Colonic mucosa (tissue), 4 donors: ENCODE data around the gene RPS8. TPM values are rescaled to one million over a fixed set of nuclear protein-coding genes. Genes with fewer than 3 reads are reported as not detected.
A peak's percentile ranks its signal among the peaks of the same experiment; 100 is the strongest.
"Not testable (repeated sequence)": the region's sequence is repeated elsewhere in the genome, so short reads cannot be mapped to it uniquely, and the experiment has no call there.

Source experiments
- DNase-seq: peaks from one replicate; pipeline ENCODE4 v3.0.0-alpha.2; 2020
- H3K27ac ChIP-seq: fragments of 200-600 bp; one replicate; pipeline ENCODE4 v1.8.0; 2021
- H3K27me3 ChIP-seq: fragments of 200-600 bp; one replicate; pipeline ENCODE4 v1.8.0; 2021
- H3K36me3 ChIP-seq: fragments of 200-600 bp; one replicate; pipeline ENCODE4 v1.8.0; 2021
- H3K4me1 ChIP-seq: fragments of 200-600 bp; one replicate; pipeline ENCODE4 v1.8.0; 2021; ENCODE audit warnings: mild to moderate bottlenecking
- H3K4me3 ChIP-seq: fragments of 200-600 bp; one replicate; pipeline ENCODE4 v1.8.0; 2021
- H3K9ac ChIP-seq, 2 donors: one replicate each; pipeline ENCODE4 v1.7.0; 2013; ENCODE audit warnings: control low read depth in 2 of 2, low read depth in 2 of 2, low read length in 2 of 2
- H3K9me3 ChIP-seq: fragments of 200-600 bp; one replicate; pipeline ENCODE4 v1.8.0; 2021
- CTCF ChIP-seq: fragments of 200-600 bp; IDR thresholded peaks from one replicate; pipeline ENCODE4 v1.8.0; 2022; ENCODE audit warnings: antibody characterized with exemption, mild to moderate bottlenecking
- intact Hi-C: fragments of 100-400 bp; cut with DNase I; formaldehyde crosslinking; loops from one replicate; pipeline ENCODE4 v1.14.1; 2022
- total RNA-seq, 2 donors: library from RNA; stranded (reverse); fragmentation: NEBNext Ultra II Directional in 1 of 2; extraction: Animal tissue kit (Norgen Biotek cat#: 25700) in 1 of 2; gene quantifications; one replicate each; pipeline ENCODE4 v1.2.1, GENCODE V29; 2021
- donor health status: healthy.
- donor health status: DM: no; HTN: no; CAD: no.
- donor health status: DM: no; HTN: no; CAD: no.

RPS8 gene
- total RNA-seq, 2 donors from 2014 or later, result 1,574 to 1,589 TPM

DNA sequence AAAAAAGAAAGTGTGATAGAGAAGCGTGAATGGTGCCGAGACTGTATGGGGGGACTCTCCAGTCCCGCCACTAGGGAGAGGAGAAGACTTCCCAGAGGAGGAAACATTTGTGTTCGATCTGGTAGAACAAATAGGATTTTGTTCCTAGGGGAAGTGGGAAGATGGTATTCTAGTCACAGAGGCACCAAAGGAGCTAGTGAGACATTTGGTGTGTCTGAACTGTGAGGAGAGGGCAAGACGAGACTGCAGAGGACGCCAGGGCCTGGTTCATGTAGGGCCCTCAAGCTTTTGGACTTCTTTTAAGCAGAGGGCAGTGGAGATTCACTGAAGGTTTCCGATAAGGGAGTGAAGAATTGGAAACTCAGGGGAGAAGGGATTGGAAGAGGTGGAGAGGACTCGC, 35.9 kb downstream of the RPS8 start:
- Histone ChIP-seq H3K36me3 (peaks cover 2% of the 10 kb centered on the region), H3K9ac (peak overlapping the region in 1 of 2 donors; percentile 8), H3K27me3 (no peaks in the 10 kb centered on the region), H3K4me1 (peaks cover 36% of the 10 kb centered on the region), H3K27ac (no peak overlapping the region), H3K4me3 (no peak overlapping the region), H3K9me3 (no peaks in the 10 kb centered on the region)
- no peak for TF ChIP-seq CTCF
- no peak for DNase-seq
- intact Hi-C loops, result no loop called here

DNA sequence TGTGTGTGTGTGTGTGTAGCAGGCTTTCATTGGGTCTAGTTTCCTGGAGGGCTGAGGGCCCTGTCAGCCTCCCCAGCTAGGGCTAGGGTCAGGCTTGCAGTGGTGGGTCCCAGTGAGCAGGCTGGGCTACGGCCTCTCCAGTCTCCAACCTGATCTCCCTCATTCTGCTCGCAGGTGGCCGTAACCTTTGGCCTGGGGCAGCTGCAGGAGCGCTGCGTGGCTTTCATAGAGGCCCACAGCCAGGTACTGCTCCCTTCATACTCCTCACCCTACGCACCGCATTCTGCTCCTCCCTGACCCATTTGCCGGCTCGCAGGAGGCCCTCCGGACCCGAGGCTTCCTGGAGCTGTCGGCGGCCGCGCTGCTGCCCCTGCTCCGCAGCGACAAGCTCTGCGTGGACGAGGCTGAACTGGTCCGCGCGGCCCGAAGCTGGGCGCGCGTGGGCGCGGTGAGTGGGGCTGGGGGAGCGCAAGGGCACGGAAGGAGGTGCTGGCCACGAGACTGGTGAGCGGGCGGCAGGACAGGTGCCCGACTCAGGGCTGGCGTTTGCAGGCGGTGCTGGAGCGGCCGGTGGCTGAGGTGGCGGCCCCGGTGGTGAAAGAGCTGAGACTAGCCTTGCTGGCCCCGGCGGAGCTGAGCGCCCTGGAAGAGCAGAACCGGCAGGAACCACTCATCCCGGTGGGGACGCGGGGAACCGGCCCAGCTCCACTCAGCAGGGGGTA, 37.6 kb downstream of the RPS8 start:
- H3K36me3 ChIP-seq, result no peaks in the 10 kb centered on the region
- TF ChIP-seq CTCF, result no peak
- peak overlapping the region; percentile 44 for H3K4me3 ChIP-seq
- peak overlapping the region; percentile 67 for H3K27ac ChIP-seq
- no peaks in the 10 kb centered on the region for H3K9me3 ChIP-seq
- H3K9ac ChIP-seq, result peak overlapping the region; percentile 59 to 79
- peaks cover 21% of the 10 kb centered on the region for H3K4me1 ChIP-seq
- no peaks in the 10 kb centered on the region for H3K27me3 ChIP-seq
- no peak for DNase-seq
- intact Hi-C loops, result no loop called here

GRCh38 chr1:44815926-44816325, 40.6 kb downstream of the RPS8 start:
- H3K9me3 ChIP-seq, H3K27ac ChIP-seq, intact Hi-C loops, H3K4me1 ChIP-seq, H3K36me3 ChIP-seq, H3K9ac ChIP-seq, H3K27me3 ChIP-seq, DNase-seq, H3K4me3 ChIP-seq: not testable (repeated sequence)

DNA sequence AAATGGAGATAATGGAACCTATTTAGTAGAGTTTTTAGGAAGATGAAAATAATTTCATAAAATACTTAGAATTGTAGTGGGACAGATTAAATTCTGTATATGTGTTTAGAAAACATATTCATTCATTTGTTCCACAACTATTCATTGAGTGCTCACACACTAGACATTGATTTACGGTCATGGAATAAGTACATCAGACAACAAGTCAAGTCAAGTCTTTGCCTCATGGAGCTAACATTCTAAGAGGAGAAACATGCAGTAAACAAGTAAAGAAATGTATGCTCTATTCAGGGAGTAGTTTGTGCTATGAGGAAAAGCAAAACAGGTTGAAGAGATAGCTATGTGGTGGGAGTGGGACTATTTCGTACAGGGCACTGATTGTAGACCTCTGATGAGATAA, 42.0 kb downstream of the RPS8 start:
- Histone ChIP-seq H3K9ac (no peak overlapping the region), H3K4me3 (no peak overlapping the region), H3K27ac (no peak overlapping the region), H3K27me3 (no peaks in the 10 kb centered on the region), H3K4me1 (no peaks in the 10 kb centered on the region), H3K36me3 (no peaks in the 10 kb centered on the region), H3K9me3 (no peaks in the 10 kb centered on the region)
- intact Hi-C loops, result no loop called here
- no peak for TF ChIP-seq CTCF
- DNase-seq, result no peak

DNA sequence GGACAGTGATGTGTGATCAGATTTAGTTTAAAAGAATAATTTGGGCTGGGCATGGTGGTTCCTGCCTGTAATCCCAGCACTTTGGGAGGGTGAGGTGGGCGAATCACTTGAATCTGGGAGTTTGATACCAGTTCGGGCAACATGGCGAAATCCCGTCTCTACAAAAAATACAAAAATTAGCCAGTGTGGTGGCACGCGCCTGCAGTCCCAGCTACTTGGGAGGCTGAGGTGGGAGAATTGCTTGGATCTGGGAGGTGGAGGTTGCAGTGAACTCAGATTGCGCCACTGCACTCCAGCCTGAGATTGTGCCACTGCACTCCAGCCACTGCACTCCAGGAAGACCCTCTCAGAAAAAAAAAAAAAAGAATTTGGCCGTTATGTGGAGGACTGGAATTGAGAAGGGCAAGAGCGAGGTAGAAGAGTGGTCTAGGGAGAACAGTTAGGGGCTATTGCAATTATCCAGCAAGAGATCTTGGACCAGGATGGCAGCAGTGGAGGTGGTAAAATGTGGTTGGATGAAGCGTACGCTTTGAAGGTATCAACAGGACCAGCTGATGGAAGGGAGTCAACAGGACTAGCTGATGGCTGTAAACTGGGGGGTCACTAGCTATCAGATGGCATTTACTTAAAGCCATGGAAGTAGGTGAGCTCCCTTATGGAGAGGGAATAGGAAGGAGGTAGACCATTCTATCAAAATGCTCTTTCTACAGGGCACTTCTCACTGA, 42.6 kb downstream of the RPS8 start:
- Histone ChIP-seq H3K36me3 (no peaks in the 10 kb centered on the region), H3K4me1 (no peaks in the 10 kb centered on the region), H3K9ac (no peak overlapping the region), H3K4me3 (no peak overlapping the region), H3K27me3 (no peaks in the 10 kb centered on the region), H3K9me3 (no peaks in the 10 kb centered on the region), H3K27ac (no peak overlapping the region)
- DNase-seq, result no peak
- no peak for TF ChIP-seq CTCF
- intact Hi-C loops, result no loop called here

DNA sequence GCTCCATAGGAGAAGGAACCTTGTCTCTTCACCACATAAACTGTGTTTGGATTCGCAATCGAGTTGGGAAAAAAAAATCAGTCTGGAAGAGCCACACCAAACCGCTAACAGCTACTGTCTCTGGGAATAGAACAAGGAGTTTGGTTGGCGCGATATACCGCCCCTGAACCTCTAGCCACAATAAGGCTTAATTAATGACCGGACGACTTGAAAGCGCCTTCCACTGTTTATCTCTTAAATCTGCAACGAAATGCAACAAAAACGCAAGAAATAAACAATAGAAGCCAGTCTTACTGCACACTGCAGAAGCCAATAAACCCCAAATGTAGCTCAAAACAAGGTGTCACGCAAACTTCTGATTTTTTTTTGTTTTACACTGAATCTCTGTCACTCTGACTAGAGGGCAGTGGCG, 43.9 kb downstream of the RPS8 start:
- TF ChIP-seq CTCF, result no peak

More for the DNA sequence above, 43.9 kb downstream of the RPS8 start:
- no peak for DNase-seq
- Histone ChIP-seq H3K4me1 (no peaks in the 10 kb centered on the region), H3K27ac (peak overlapping the region; percentile 97), H3K27me3 (no peaks in the 10 kb centered on the region), H3K9ac (peak overlapping the region; percentile 83 to 88), H3K36me3 (no peaks in the 10 kb centered on the region), H3K9me3 (no peaks in the 10 kb centered on the region), H3K4me3 (peak overlapping the region; percentile 45)
- intact Hi-C loops, result no loop called here
